ENCODE data around the gene CAMK4.
A peak's percentile ranks its signal among the peaks of the same experiment; 100 is the strongest.
"Not testable (repeated sequence)": the region's sequence is repeated elsewhere in the genome, so short reads cannot be mapped to it uniquely, and the experiment has no call there.

Gene CAMK4

GRCh38 chr5:111229871-111230810, 6.0 kb downstream of the CAMK4 start:
- peak; percentile 71 for DNase-seq

- no peak for DNase-seq
These were observed 6.9 kb downstream of the CAMK4 start for GRCh38 chr5:111231119-111231518.

GRCh38 chr5:111232311-111233051, 8.3 kb downstream of the CAMK4 start:
- DNase-seq = peak; percentile 37

- peak; percentile 40 for DNase-seq
These were observed 8.8 kb downstream of the CAMK4 start for GRCh38 chr5:111233052-111233374.

- peak; percentile 53 for DNase-seq
These were observed 9.9 kb downstream of the CAMK4 start for GRCh38 chr5:111234125-111234524.

- DNase-seq = no peak
These were observed 11.5 kb downstream of the CAMK4 start for GRCh38 chr5:111235635-111236034.

- DNase-seq = no peak
These were observed 12.2 kb downstream of the CAMK4 start for GRCh38 chr5:111236348-111236747.

- peak; percentile 78 for DNase-seq
These were observed 12.8 kb downstream of the CAMK4 start for GRCh38 chr5:111236995-111237394.

- peak; percentile 37 for DNase-seq
These were observed 13.3 kb downstream of the CAMK4 start for GRCh38 chr5:111237470-111237869.

GRCh38 chr5:111238431-111239225, 14.4 kb downstream of the CAMK4 start:
- no peak for DNase-seq

- no peak for DNase-seq
These were observed 17.5 kb downstream of the CAMK4 start for GRCh38 chr5:111241696-111242095.

- DNase-seq = no peak
These were observed 18.4 kb downstream of the CAMK4 start for GRCh38 chr5:111242606-111243005.

- DNase-seq = no peak
These were observed 19.1 kb downstream of the CAMK4 start for GRCh38 chr5:111243318-111243717.

GRCh38 chr5:111245654-111246053, 21.5 kb downstream of the CAMK4 start:
- no peak for DNase-seq

- DNase-seq = no peak
These were observed 22.3 kb downstream of the CAMK4 start for GRCh38 chr5:111246459-111246858.

- DNase-seq = no peak
These were observed 24.4 kb downstream of the CAMK4 start for GRCh38 chr5:111248571-111248970.

GRCh38 chr5:111251921-111252320, 27.7 kb downstream of the CAMK4 start:
- no peak for DNase-seq

GRCh38 chr5:111252799-111253545, 28.8 kb downstream of the CAMK4 start:
- DNase-seq = no peak

GRCh38 chr5:111254613-111255012, 30.4 kb downstream of the CAMK4 start:
- peak; percentile 93 for DNase-seq

GRCh38 chr5:111255169-111255568, 31.0 kb downstream of the CAMK4 start:
- no peak for DNase-seq

- DNase-seq = peak; percentile 50
These were observed 31.9 kb downstream of the CAMK4 start for GRCh38 chr5:111256128-111256527.

GRCh38 chr5:111257610-111258009, 33.4 kb downstream of the CAMK4 start:
- not testable (repeated sequence) for DNase-seq

- DNase-seq = no peak
These were observed 35.5 kb downstream of the CAMK4 start for GRCh38 chr5:111259636-111260035.

Measured in activated CD4-positive, alpha-beta T cell treated with anti-CD3 and anti-CD28 coated beads, Interleukin-2, amount 50 U/mL, for 16 hours (primary cell).